Mesenchymal stem cell (in vitro differentiated cells and primary cell): ENCODE measurements around the gene CCDC97.

Experiments used
- DNase-seq: peaks from one replicate; pipeline ENCODE4 v3.0.0-alpha.2; 2013
- H2AFZ ChIP-seq: one replicate; pipeline ENCODE4 v1.6.1; 2013; ENCODE audit warnings: low read depth, mild to moderate bottlenecking, control low read depth, inconsistent platforms, low read length, moderate library complexity
- H2AK5ac ChIP-seq: 2 replicates; pipeline ENCODE4 v1.6.1; 2013; ENCODE audit warnings: low read length, moderate library complexity, mild to moderate bottlenecking, inconsistent platforms; ENCODE audit not compliant: severe bottlenecking
- H2BK120ac ChIP-seq: one replicate; pipeline ENCODE4 v1.6.1; 2013; ENCODE audit warnings: low read depth, mild to moderate bottlenecking, inconsistent platforms, low read length, moderate library complexity
- H2BK12ac ChIP-seq, 2 experiments: one replicate each; pipeline ENCODE4 v1.6.1; 2013; ENCODE audit warnings: inconsistent platforms in 2 of 2, low read length in 2 of 2, mild to moderate bottlenecking in 2 of 2, moderate library complexity in 2 of 2, control low read depth in 1 of 2
- H2BK15ac ChIP-seq: one replicate; pipeline ENCODE4 v1.6.1; 2013; ENCODE audit warnings: mild to moderate bottlenecking, low read depth, inconsistent platforms; ENCODE audit not compliant: poor library complexity, severe bottlenecking
- H2BK5ac ChIP-seq: 2 replicates; pipeline ENCODE4 v1.6.1; 2013; ENCODE audit warnings: low read depth, mild to moderate bottlenecking, low read length, control low read depth, inconsistent platforms; ENCODE audit not compliant: poor library complexity, severe bottlenecking
- H3K14ac ChIP-seq, 2 experiments: one replicate each; pipeline ENCODE4 v1.6.1; 2013; ENCODE audit warnings: inconsistent platforms in 2 of 2, low read length in 2 of 2, control low read depth in 1 of 2, mild to moderate bottlenecking in 1 of 2, moderate library complexity in 1 of 2
- H3K18ac ChIP-seq, 2 experiments: one replicate each; pipeline ENCODE4 v1.6.1; 2013; ENCODE audit warnings: inconsistent platforms in 2 of 2, low read length in 2 of 2, control low read depth in 1 of 2, low read depth in 1 of 2, mild to moderate bottlenecking in 1 of 2
- H3K23ac ChIP-seq, 2 experiments: one replicate each; pipeline ENCODE4 v1.6.1; 2013; ENCODE audit warnings: inconsistent platforms in 2 of 2, low read length in 2 of 2, mild to moderate bottlenecking in 2 of 2, moderate library complexity in 2 of 2, control low read depth in 1 of 2
- H3K27ac ChIP-seq: 2 replicates; pipeline ENCODE4 v1.5.1; 2013; ENCODE audit warnings: mild to moderate bottlenecking, moderate library complexity, low read length, control low read depth, inconsistent platforms; ENCODE audit not compliant: poor library complexity, severe bottlenecking
- H3K27me3 ChIP-seq, 2 experiments: 2 replicates each; pipeline versions ENCODE4 v1.6.1 to v1.7.0; 2013; ENCODE audit warnings: low read length in 2 of 2, mild to moderate bottlenecking in 2 of 2, moderate library complexity in 2 of 2, control low read depth in 1 of 2, inconsistent platforms in 1 of 2; ENCODE audit not compliant: control insufficient read depth in 1 of 2, insufficient read depth in 1 of 2
- H3K36me3 ChIP-seq, 2 experiments: 2 replicates each; pipeline versions ENCODE4 v1.6.1 to v1.7.0; 2013; ENCODE audit warnings: low read length in 2 of 2, control low read depth in 1 of 2, inconsistent platforms in 1 of 2, low read depth in 1 of 2, mild to moderate bottlenecking in 1 of 2; ENCODE audit not compliant: insufficient read depth in 2 of 2, control insufficient read depth in 1 of 2
- H3K4ac ChIP-seq, 2 experiments: one replicate each; pipeline ENCODE4 v1.6.1; 2013; ENCODE audit warnings: inconsistent platforms in 2 of 2, low read length in 2 of 2, mild to moderate bottlenecking in 2 of 2, moderate library complexity in 2 of 2, control low read depth in 1 of 2, low read depth in 1 of 2
- H3K4me1 ChIP-seq: 2 replicates; pipeline ENCODE4 v1.6.1; 2013; ENCODE audit warnings: low read depth, low read length, control low read depth; ENCODE audit not compliant: control insufficient read depth, insufficient read depth
- H3K4me2 ChIP-seq: 2 replicates; pipeline ENCODE4 v1.6.1; 2013; ENCODE audit warnings: low read length, mild to moderate bottlenecking, inconsistent platforms; ENCODE audit not compliant: poor library complexity, severe bottlenecking
- H3K4me3 ChIP-seq, 2 experiments: 2 replicates each; pipeline versions ENCODE4 v1.5.1 to v1.7.0; 2013; ENCODE audit warnings: low read length in 2 of 2, mild to moderate bottlenecking in 2 of 2, control low read depth in 1 of 2, low read depth in 1 of 2; ENCODE audit not compliant: insufficient read depth in 1 of 2
- H3K79me1 ChIP-seq: replicated peaks from 2 replicates; pipeline ENCODE4 v1.6.1; 2013; ENCODE audit warnings: mild to moderate bottlenecking, control low read depth, low read length, inconsistent platforms; ENCODE audit not compliant: poor library complexity, severe bottlenecking
- H3K9ac ChIP-seq: 2 replicates; pipeline ENCODE4 v1.7.0; 2013; ENCODE audit warnings: mild to moderate bottlenecking, low read length, moderate library complexity
- H3K9me3 ChIP-seq: 2 replicates; pipeline ENCODE4 v1.7.0; 2013; ENCODE audit warnings: mild to moderate bottlenecking, low read length; ENCODE audit not compliant: control insufficient read depth
- H4K8ac ChIP-seq: one replicate; pipeline ENCODE4 v1.6.1; 2013; ENCODE audit warnings: inconsistent platforms, mild to moderate bottlenecking, low read length, moderate library complexity
- H4K91ac ChIP-seq: one replicate; pipeline ENCODE4 v1.6.1; 2013; ENCODE audit warnings: mild to moderate bottlenecking, low read length, inconsistent platforms
- WGBS: methylation state at CpG from one replicate; pipeline ENCODE4 v1.1.7; 2013; ENCODE audit warnings: mixed read lengths; 5-methylcytosine and 5-hydroxymethylcytosine counted together

CCDC97 gene

GRCh38 chr19:41323023-41323422, 13.1 kb downstream of the CCDC97 start:
- H3K4me1 ChIP-seq, result peaks cover 75% of the 10 kb centered on the region
- H3K23ac ChIP-seq, result peak overlapping the region in 1 of 2 experiments; percentile 9
- no peaks in the 10 kb centered on the region for H3K27me3 ChIP-seq
- H2AFZ ChIP-seq, result no peak overlapping the region
- peak overlapping the region; percentile 100 for H4K91ac ChIP-seq
- peak overlapping the region; percentile 98 for H3K27ac ChIP-seq
- H3K4me3 ChIP-seq, result peak overlapping the region in 1 of 2 experiments; percentile 35
- H2BK5ac ChIP-seq, result peak overlapping the region; percentile 95
- H3K79me1 ChIP-seq, result no peaks in the 10 kb centered on the region
- peak overlapping the region; percentile 93 for H2BK120ac ChIP-seq
- peak overlapping the region; percentile 99 for H2AK5ac ChIP-seq
- peak overlapping the region; percentile 6 for H2BK15ac ChIP-seq
- peak overlapping the region; percentile 89 to 96 for H3K4ac ChIP-seq
- H3K14ac ChIP-seq, result peak overlapping the region in 1 of 2 experiments; percentile 63
- H2BK12ac ChIP-seq, result peak overlapping the region; percentile 73 to 91
- peak; percentile 99 for DNase-seq
- 1% methylated on average over 7 of the region's 7 CpGs for WGBS
- H3K9ac ChIP-seq, result peak overlapping the region; percentile 82
- H3K18ac ChIP-seq, result peak overlapping the region; percentile 88 to 91
- peak overlapping the region; percentile 12 for H3K4me2 ChIP-seq
- peaks cover 39 to 43% of the 10 kb centered on the region in 2 experiments for H3K36me3 ChIP-seq
- H3K9me3 ChIP-seq, result no peaks in the 10 kb centered on the region
- H4K8ac ChIP-seq, result peak overlapping the region; percentile 92

- peak overlapping the region; percentile 12 for H3K4me2 ChIP-seq
- H4K91ac ChIP-seq, result peak overlapping the region; percentile 100
- under 1% methylated on average over 15 of the region's 16 CpGs for WGBS
- DNase-seq, result peak; percentile 100
- peak overlapping the region; percentile 93 for H2BK120ac ChIP-seq
- H3K36me3 ChIP-seq, result peaks cover 40 to 45% of the 10 kb centered on the region in 2 experiments
- peak overlapping the region; percentile 53 for H2BK15ac ChIP-seq
- H3K18ac ChIP-seq, result peak overlapping the region; percentile 96 to 97
- peak overlapping the region; percentile 92 for H4K8ac ChIP-seq
- H2BK5ac ChIP-seq, result peak overlapping the region; percentile 95
- H3K27me3 ChIP-seq, result no peaks in the 10 kb centered on the region
- H3K9me3 ChIP-seq, result no peaks in the 10 kb centered on the region
- H3K23ac ChIP-seq, result peak overlapping the region in 1 of 2 experiments; percentile 9
- peak overlapping the region in 1 of 2 experiments; percentile 82 for H3K14ac ChIP-seq
- H2BK12ac ChIP-seq, result peak overlapping the region; percentile 86 to 90
- peak overlapping the region; percentile 98 for H3K27ac ChIP-seq
- H3K4me3 ChIP-seq, result peak overlapping the region in 1 of 2 experiments; percentile 59
- peak overlapping the region; percentile 82 for H3K9ac ChIP-seq
- H3K4ac ChIP-seq, result peak overlapping the region; percentile 96 to 97
- H2AFZ ChIP-seq, result no peak overlapping the region
- H2AK5ac ChIP-seq, result peak overlapping the region; percentile 99
- no peaks in the 10 kb centered on the region for H3K79me1 ChIP-seq
- H3K4me1 ChIP-seq, result peaks cover 78% of the 10 kb centered on the region
Measured at GRCh38 chr19:41323430-41324125, 13.6 kb downstream of the CCDC97 start.

- WGBS, result 21% methylated on average over 7 of the region's 7 CpGs
- H3K36me3 ChIP-seq, result peaks cover 38 to 45% of the 10 kb centered on the region in 2 experiments
Measured at GRCh38 chr19:41324231-41324702, 14.3 kb downstream of the CCDC97 start.

More at GRCh38 chr19:41324231-41324702, 14.3 kb downstream of the CCDC97 start:
- Histone ChIP-seq H2BK120ac (peak overlapping the region; percentile 75), H2BK5ac (peak overlapping the region; percentile 79), H3K9ac (peak overlapping the region; percentile 82), H3K23ac (peak overlapping the region in 1 of 2 experiments; percentile 57), H2AFZ (no peak overlapping the region), H3K14ac (peak overlapping the region in 1 of 2 experiments; percentile 82), H3K9me3 (no peaks in the 10 kb centered on the region), H2BK15ac (peak overlapping the region; percentile 53), H3K79me1 (no peaks in the 10 kb centered on the region), H3K4me1 (peaks cover 77% of the 10 kb centered on the region), H2BK12ac (peak overlapping the region; percentile 86 to 90), H3K4me2 (no peak overlapping the region), H3K18ac (peak overlapping the region; percentile 96 to 97), H3K27ac (peak overlapping the region; percentile 98), H3K4ac (peak overlapping the region; percentile 91 to 97), H4K91ac (peak overlapping the region; percentile 99), H4K8ac (peak overlapping the region; percentile 92), H3K27me3 (no peaks in the 10 kb centered on the region), H2AK5ac (peak overlapping the region; percentile 99), H3K4me3 (peak overlapping the region in 1 of 2 experiments; percentile 59)
- DNase-seq, result no peak
